IMR-90 (cell line): ENCODE data around the gene TEX35. TPM values are rescaled to one million over a fixed set of nuclear protein-coding genes. Genes with fewer than 3 reads are reported as not detected.

ENCODE experiments used
- ATAC-seq: fragments of 200-7000 bp; cut with Tn5 transposase; 2 replicates; pipeline ENCODE4 v1.9.1; 2020; ENCODE audit warnings: low read depth, mild to moderate bottlenecking, moderate library complexity
- BruUV-seq: library from RNA; stranded (reverse); fragments of 400-500 nt; replicated peaks from 2 replicates; lab custom pipeline; 2021; lab: Mats Ljungman, UMichigan
- CTCF ChIA-PET: fragments of 300-600 bp; formaldehyde crosslinking; extraction: SDS; loops from one replicate; lab custom pipeline; 2021; ENCODE audit warnings: antibody characterized with exemption; lab: Yijun Ruan, JAX
- POLR2A ChIA-PET: fragments of 300-600 bp; sonication (Branson Sonifier 250); formaldehyde crosslinking; loops from one replicate; lab custom pipeline; 2022; ENCODE audit warnings: antibody characterized with exemption; ENCODE audit not compliant: unreplicated experiment; lab: Charles Lee
- DNase-seq: peaks from one replicate; pipeline ENCODE4 v3.0.0; 2013
- H2AFZ ChIP-seq: replicated peaks from 2 replicates; pipeline ENCODE3; 2013; ENCODE audit warnings: low read length, mild to moderate bottlenecking; ENCODE audit not compliant: poor library complexity
- H2AK5ac ChIP-seq: 2 replicates; pipeline ENCODE4 v1.6.1; 2013; ENCODE audit warnings: low read depth, low read length, inconsistent platforms
- H2AK9ac ChIP-seq: replicated peaks from 2 replicates; pipeline ENCODE3; 2013; ENCODE audit warnings: mild to moderate bottlenecking, low read depth, low read length, moderate library complexity; ENCODE audit not compliant: poor library complexity
- H2BK120ac ChIP-seq: 2 replicates; pipeline ENCODE4 v1.6.1; 2013; ENCODE audit warnings: low read depth, low read length, inconsistent platforms
- H2BK15ac ChIP-seq: 3 replicates; pipeline ENCODE4 v1.6.1; 2013; ENCODE audit warnings: low read depth, low read length, inconsistent platforms
- H2BK20ac ChIP-seq: 2 replicates; pipeline ENCODE4 v1.6.1; 2013; ENCODE audit warnings: low read depth, mild to moderate bottlenecking, inconsistent platforms, low read length, moderate library complexity
- H2BK5ac ChIP-seq: 2 replicates; pipeline ENCODE4 v1.6.1; 2013; ENCODE audit warnings: mild to moderate bottlenecking, low read depth, low read length, inconsistent platforms; ENCODE audit not compliant: poor library complexity, severe bottlenecking
- H3K14ac ChIP-seq: replicated peaks from 2 replicates; pipeline ENCODE4 v1.6.1; 2013; ENCODE audit warnings: low read depth, low read length, inconsistent platforms
- H3K18ac ChIP-seq: 2 replicates; pipeline ENCODE4 v1.6.1; 2013; ENCODE audit warnings: low read depth, low read length, control low read depth
- H3K23ac ChIP-seq: 2 replicates; pipeline ENCODE4 v1.6.1; 2013; ENCODE audit warnings: low read depth, low read length, inconsistent platforms
- H3K27ac ChIP-seq: 2 replicates; pipeline ENCODE4 v1.5.1; 2013; ENCODE audit warnings: mild to moderate bottlenecking, control low read depth, low read length; ENCODE audit not compliant: insufficient read depth
- H3K27me3 ChIP-seq: 2 replicates; pipeline ENCODE4 v1.6.1; 2013; ENCODE audit warnings: low read length; ENCODE audit not compliant: control insufficient read depth, insufficient read depth
- H3K36me3 ChIP-seq: 2 replicates; pipeline ENCODE4 v1.6.1; 2013; ENCODE audit warnings: low read length, mixed read lengths; ENCODE audit not compliant: control insufficient read depth, insufficient read depth
- H3K4ac ChIP-seq: 2 replicates; pipeline ENCODE4 v1.6.1; 2013; ENCODE audit warnings: low read depth, low read length, inconsistent platforms
- H3K4me1 ChIP-seq: 2 replicates; pipeline ENCODE4 v1.6.1; 2013; ENCODE audit warnings: low read length, mixed read lengths; ENCODE audit not compliant: control insufficient read depth, insufficient read depth
- H3K4me2 ChIP-seq: 2 replicates; pipeline ENCODE4 v1.6.1; 2013; ENCODE audit warnings: low read depth, mild to moderate bottlenecking, control low read depth, low read length, moderate library complexity
- H3K4me3 ChIP-seq: 2 replicates; pipeline ENCODE4 v1.5.1; 2013; ENCODE audit warnings: low read depth, mild to moderate bottlenecking, control low read depth, low read length, moderate library complexity; ENCODE audit not compliant: insufficient read depth
- H3K56ac ChIP-seq: 2 replicates; pipeline ENCODE4 v1.6.1; 2013; ENCODE audit warnings: low read length, inconsistent platforms; ENCODE audit not compliant: insufficient read depth; ENCODE audit errors: extremely low read depth
- H3K79me1 ChIP-seq, 2 experiments: 2 replicates each; pipeline ENCODE4 v1.6.1; 2013; ENCODE audit warnings: low read length in 2 of 2, inconsistent platforms in 1 of 2, low read depth in 1 of 2
- H3K9ac ChIP-seq: 2 replicates; pipeline ENCODE4 v1.6.1; 2013; ENCODE audit warnings: low read depth, low read length, control low read depth
- H3K9me1 ChIP-seq: 2 replicates; pipeline ENCODE4 v1.6.1; 2013; ENCODE audit warnings: low read length, inconsistent platforms; ENCODE audit not compliant: insufficient read depth
- H3K9me3 ChIP-seq: 2 replicates; pipeline ENCODE4 v1.6.1; 2013; ENCODE audit warnings: low read length; ENCODE audit not compliant: control insufficient read depth, insufficient read depth
- H4K20me1 ChIP-seq: 2 replicates; pipeline ENCODE4 v1.6.1; 2013; ENCODE audit warnings: low read length, inconsistent platforms; ENCODE audit not compliant: insufficient read depth
- H4K5ac ChIP-seq: 2 replicates; pipeline ENCODE4 v1.6.1; 2013; ENCODE audit warnings: mild to moderate bottlenecking, low read depth, low read length, control low read depth
- H4K8ac ChIP-seq, 2 experiments: 2 replicates each; pipeline ENCODE4 v1.6.1; 2013; ENCODE audit warnings: low read depth in 2 of 2, low read length in 2 of 2, control low read depth in 1 of 2, inconsistent platforms in 1 of 2
- H4K91ac ChIP-seq: 2 replicates; pipeline ENCODE4 v1.6.1; 2013; ENCODE audit warnings: low read depth, low read length, inconsistent platforms; ENCODE audit not compliant: insufficient read depth
- CEBPB ChIP-seq: IDR thresholded peaks from 2 replicates; pipeline ENCODE4 v1.6.1; 2012; ENCODE audit warnings: low read depth, low read length, improper control_type of control experiment
- ELK1 ChIP-seq: fragments of 150-350 bp; IDR thresholded peaks from 2 replicates; pipeline ENCODE4 v1.6.1; 2016; ENCODE audit warnings: low read depth, mild to moderate bottlenecking, low read length, moderate library complexity, borderline replicate concordance
- MAZ ChIP-seq: IDR thresholded peaks from 2 replicates; pipeline ENCODE4 v1.6.1; 2012; ENCODE audit warnings: low read depth, mild to moderate bottlenecking, low read length, improper control_type of control experiment, moderate library complexity, borderline replicate concordance
- NFE2L2 ChIP-seq: fragments of 150-350 bp; IDR thresholded peaks from 2 replicates; pipeline ENCODE4 v1.6.1; 2016; ENCODE audit warnings: low read depth, mild to moderate bottlenecking, low read length
- POLR2A ChIP-seq: IDR thresholded peaks from 2 replicates; pipeline ENCODE4 v1.6.1; 2012; ENCODE audit warnings: mild to moderate bottlenecking, low read depth, low read length
- RAD21 ChIP-seq: IDR thresholded peaks from 2 replicates; pipeline ENCODE4 v1.6.1; 2012; ENCODE audit warnings: low read length, improper control_type of control experiment
- RFX5 ChIP-seq: IDR thresholded peaks from 2 replicates; pipeline ENCODE4 v1.8.0; 2012; ENCODE audit warnings: low read depth, mild to moderate bottlenecking, low read length, moderate library complexity
- SMC3 ChIP-seq: fragments of 150-350 bp; IDR thresholded peaks from 2 replicates; pipeline ENCODE4 v1.6.1; 2016; ENCODE audit warnings: low read depth, mild to moderate bottlenecking, antibody characterized with exemption, low read length, moderate library complexity
- WGBS, 2 experiments: methylation state at CpG; one replicate each; pipeline versions ENCODE4 v1.1.5 to v1.1.7; 2013; ENCODE audit warnings: missing lambda C conversion rate in 2 of 2; ENCODE audit not compliant: insufficient read length in 1 of 2; ENCODE audit errors: extremely low coverage in 2 of 2; 5-methylcytosine and 5-hydroxymethylcytosine counted together
- dilution Hi-C: fragments of 300-500 bp; cut with HindIII; formaldehyde crosslinking; loops from one replicate; pipeline ENCODE4 v1.14.3; 2018; ENCODE audit warnings: low sequenced_read_pairs; ENCODE audit not compliant: unreplicated experiment
- in situ Hi-C: fragments of 300-500 bp; cut with MboI; formaldehyde crosslinking; loops from 3 replicates; pipeline ENCODE4 v1.14.3; 2019; ENCODE audit warnings: low sequenced_read_pairs, inconsistent platforms, mixed read lengths
- intact Hi-C: fragments of 100-400 bp; cut with micrococcal nuclease; formaldehyde crosslinking; loops from 2 replicates; pipeline ENCODE4 v1.10.0; 2022
- polyA plus RNA-seq, 3 experiments: library from polyadenylated mRNA; depleted of rRNA; stranded (reverse); fragments of >200 nt; gene quantifications; 2 replicates each; pipeline ENCODE4 v1.2.3, GENCODE V29; 2012; ENCODE audit warnings: low replicate concordance in 1 of 3
- total RNA-seq: library from RNA; depleted of rRNA; stranded (reverse); fragments of >200 nt; gene quantifications from 2 replicates; pipeline ENCODE4 v1.2.3, GENCODE V29; 2012
- TF ChIP-seq, protein P1 (sequence below): fragments of 150-350 bp; IDR thresholded peaks from 2 replicates; pipeline ENCODE4 v1.6.1; 2017; ENCODE audit warnings: mild to moderate bottlenecking, antibody characterized with exemption, low read length, low read depth

TEX35 gene
- total and polyA plus RNA-seq, 2 of the 4 experiments (the other 2 are of a cell fraction): 0.05 TPM; not detected in 1

GRCh38 chr1:178502330-178502714 lies 10.6 kb upstream of the TEX35 start:
- Histone ChIP-seq H3K14ac (no peak overlapping the region), H4K5ac (no peak overlapping the region), H3K23ac (no peak overlapping the region), H4K8ac (no peak overlapping the region), H3K27ac (no peak overlapping the region), H2AFZ (no peak overlapping the region), H2BK120ac (no peak overlapping the region), H4K91ac (no peak overlapping the region), H3K9ac (no peak overlapping the region), H2BK5ac (no peak overlapping the region), H3K18ac (no peak overlapping the region), H2AK5ac (no peak overlapping the region), H3K27me3 (peaks cover 5% of the 10 kb centered on the region; the same call in 1 of the 2 replicates), H3K36me3 (no peaks in the 10 kb centered on the region), H3K56ac (no peak overlapping the region), H3K4me3 (no peak overlapping the region), H3K4ac (no peak overlapping the region), H3K9me3 (no peaks in the 10 kb centered on the region), H4K20me1 (no peaks in the 10 kb centered on the region), H2BK20ac (no peak overlapping the region), H3K4me2 (no peak overlapping the region), H3K4me1 (no peaks in the 10 kb centered on the region), H2AK9ac (no peak overlapping the region), H3K9me1 (peaks cover 4% of the 10 kb centered on the region; the same call in 1 of the 2 replicates), H3K79me1 (no peaks in the 10 kb centered on the region), H2BK15ac (no peak overlapping the region)
- intact Hi-C loops (loop anchor here (5.0 to 10.0 kb wide), 2 partner anchors 190 to 478 kb away; no protein-coding TSS in a partner anchor), dilution Hi-C loops (no loop called here), in situ Hi-C loops (loop anchor here (10.0 kb wide), 1 partner anchor 198 kb away; no protein-coding TSS in a partner anchor)
- no TSS peak for BruUV-seq
- no CpG with 5 or more reads among the region's 3 CpGs for WGBS, 2 experiments
- ChIA-PET CTCF (interaction anchor here (0.7 to 1.9 kb wide), 14 partner anchors 10 to 500 kb away, joined by 3 to 14 read pairs (median 4); no protein-coding TSS in a partner anchor), POLR2A (no interaction called here)
- ATAC-seq (no peak), DNase-seq (no peak)
- TF ChIP-seq, protein P1, sequence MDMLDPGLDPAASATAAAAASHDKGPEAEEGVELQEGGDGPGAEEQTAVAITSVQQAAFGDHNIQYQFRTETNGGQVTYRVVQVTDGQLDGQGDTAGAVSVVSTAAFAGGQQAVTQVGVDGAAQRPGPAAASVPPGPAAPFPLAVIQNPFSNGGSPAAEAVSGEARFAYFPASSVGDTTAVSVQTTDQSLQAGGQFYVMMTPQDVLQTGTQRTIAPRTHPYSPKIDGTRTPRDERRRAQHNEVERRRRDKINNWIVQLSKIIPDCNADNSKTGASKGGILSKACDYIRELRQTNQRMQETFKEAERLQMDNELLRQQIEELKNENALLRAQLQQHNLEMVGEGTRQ: no peak
- no peak for TF ChIP-seq POLR2A
- no peak for TF ChIP-seq CEBPB
- no peak for TF ChIP-seq ELK1
- no peak for TF ChIP-seq RFX5
- TF ChIP-seq SMC3: no peak
- TF ChIP-seq NFE2L2: no peak
- TF ChIP-seq RAD21: no peak
- no peak for TF ChIP-seq MAZ
